ENCODE results near the gene WDR31.

WDR31 gene

GRCh38 chr9:113290052-113290607 is 49.9 kb downstream of the WDR31 start:
- no peak for DNase-seq

DNA sequence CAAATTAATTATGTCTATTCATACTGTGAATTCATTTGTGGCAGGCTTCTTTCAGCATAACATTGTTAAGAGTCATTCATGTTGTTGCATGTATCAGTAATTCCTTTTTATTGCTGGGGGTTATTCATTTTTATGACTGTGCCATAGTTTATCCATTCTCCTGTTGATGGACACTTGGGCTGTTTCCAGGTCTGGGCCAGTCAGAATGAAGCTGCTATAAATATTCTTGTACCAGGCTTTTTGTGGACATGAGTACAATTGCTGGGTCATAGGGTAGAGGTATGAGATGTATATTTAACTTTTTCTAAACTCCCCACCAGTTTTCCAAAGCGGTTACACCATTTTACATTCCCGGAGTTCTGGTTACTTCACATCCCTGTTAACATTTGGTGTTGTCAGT is 51.0 kb downstream of the WDR31 start:
- no peak for DNase-seq

DNA sequence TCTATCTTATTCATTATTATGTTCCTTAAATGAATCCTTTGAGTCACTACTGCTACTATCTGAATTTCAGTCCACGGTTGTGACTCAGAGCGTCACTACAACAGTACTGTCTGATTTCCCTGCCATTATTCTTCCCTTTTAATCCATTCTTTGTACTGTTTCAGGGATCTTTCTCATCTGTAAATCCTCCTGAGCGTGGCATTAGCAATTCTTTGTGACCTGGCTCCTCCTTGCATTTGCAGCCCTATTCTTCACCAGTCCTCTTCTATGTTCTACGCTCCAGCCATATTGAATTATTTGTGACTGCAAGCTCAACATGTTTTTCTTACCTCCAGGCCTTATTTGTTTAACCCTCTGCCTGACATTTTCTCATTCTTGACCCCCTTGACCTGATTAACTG is 58.7 kb downstream of the WDR31 start:
- DNase-seq = no peak

DNA sequence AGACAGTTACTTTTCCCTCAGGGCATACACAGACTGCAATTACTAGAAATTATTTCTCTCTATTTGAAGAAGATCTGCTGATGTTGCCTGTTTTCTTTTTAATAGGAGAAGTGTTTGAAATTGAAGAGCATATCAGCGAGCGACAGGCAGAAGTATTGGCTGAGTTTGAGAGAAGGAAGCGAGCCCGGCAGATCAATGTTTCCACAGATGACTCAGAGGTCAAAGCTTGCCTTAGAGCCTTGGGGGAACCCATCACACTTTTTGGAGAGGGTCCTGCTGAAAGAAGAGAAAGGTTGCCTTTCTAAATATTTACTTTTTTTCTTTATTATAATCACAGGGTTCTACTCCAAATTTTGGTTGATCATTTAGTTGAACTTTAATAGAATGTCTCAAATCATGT is 61.2 kb downstream of the WDR31 start:
- DNase-seq = no peak

DNA sequence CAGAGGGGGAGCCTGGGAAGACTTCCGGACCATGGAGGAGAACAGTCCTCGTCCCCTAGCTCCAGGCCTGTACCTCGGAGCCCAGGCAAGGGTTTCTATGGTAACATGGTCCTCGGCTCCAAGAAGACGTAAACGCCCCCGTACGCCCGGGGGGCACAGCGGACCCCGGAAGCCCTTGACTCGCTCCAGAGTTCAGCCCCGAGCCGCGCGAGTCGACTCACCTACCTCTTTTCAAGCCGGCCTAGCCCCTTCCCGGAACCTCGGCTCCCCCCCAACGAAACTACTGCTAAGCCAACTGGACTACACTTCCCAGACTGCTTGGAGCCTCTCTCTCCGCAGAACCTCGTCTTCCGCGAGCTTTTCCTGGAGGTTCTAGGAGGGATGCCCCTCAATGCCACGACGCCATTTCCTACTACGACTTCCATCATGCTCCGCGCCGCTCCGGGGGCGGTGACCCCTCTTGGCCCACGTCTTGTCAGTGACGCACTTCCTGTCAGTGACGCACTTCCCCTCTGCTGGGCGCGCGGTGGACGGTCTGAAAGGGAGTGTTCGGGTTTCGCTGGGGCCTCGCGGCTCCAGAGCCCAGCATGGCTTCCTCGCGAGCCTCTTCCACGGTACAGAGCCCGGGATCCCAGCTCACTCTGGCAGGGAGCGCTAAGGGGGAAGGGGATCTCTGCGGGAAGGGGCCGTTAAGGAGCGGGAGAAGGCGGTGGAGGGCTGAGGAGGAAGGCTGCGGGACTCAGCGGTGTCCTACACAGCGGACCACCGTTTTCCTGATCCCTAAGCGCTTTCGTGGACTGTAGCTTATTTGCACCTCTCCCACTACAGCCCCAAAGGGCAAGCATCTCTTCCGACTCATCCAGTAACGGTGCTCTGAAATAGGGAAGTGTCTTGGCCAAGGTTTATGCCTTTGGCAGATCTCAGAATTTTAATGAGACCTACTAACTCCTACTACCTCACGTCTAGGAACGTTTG is 64.6 kb downstream of the WDR31 start, which contains the start of the genes CDC26 and PRPF4:
TSS of gene CDC26 (minus strand) at position 416 of the 975 bp plus-strand sequence. CDS start 3,065 bp downstream, outside the sequence.
TSS of gene PRPF4 (plus strand) at position 502 of the 975 bp plus-strand sequence. CDS start at position 588, 86 bp downstream.
- peak; percentile 99 for DNase-seq

- no peak for DNase-seq
Measured at GRCh38 chr9:113274474-113275156, 65.5 kb downstream of the WDR31 start.

GRCh38 chr9:113269871-113270270 is 70.2 kb downstream of the WDR31 start:
- no peak for DNase-seq

- DNase-seq = no peak
Measured at GRCh38 chr9:113269355-113269754, 70.7 kb downstream of the WDR31 start.

GRCh38 chr9:113267911-113268566 is 72.0 kb downstream of the WDR31 start:
- DNase-seq = no peak

DNA sequence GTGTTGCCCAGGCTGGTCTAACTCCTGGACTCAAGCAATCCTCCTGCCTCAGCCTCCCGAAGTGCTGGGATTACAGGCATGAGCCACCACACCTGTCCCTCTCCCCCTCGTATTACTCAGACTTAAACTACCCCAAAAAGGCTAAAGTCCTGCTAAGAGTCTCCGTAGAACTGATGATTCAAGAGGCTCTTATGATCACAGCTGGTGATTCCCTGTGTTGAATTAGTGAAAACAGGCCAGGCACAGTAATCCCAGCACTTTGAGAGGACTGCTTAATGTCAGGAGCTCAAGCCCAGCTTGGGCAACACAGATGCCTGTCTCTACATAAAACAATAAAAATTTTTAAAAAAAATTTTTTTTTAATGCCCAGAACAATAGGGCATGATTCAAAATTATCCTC is 73.9 kb downstream of the WDR31 start:
- no peak for DNase-seq
